ENCODE data around the gene TNNI3.

The TNNI3 gene

DNA sequence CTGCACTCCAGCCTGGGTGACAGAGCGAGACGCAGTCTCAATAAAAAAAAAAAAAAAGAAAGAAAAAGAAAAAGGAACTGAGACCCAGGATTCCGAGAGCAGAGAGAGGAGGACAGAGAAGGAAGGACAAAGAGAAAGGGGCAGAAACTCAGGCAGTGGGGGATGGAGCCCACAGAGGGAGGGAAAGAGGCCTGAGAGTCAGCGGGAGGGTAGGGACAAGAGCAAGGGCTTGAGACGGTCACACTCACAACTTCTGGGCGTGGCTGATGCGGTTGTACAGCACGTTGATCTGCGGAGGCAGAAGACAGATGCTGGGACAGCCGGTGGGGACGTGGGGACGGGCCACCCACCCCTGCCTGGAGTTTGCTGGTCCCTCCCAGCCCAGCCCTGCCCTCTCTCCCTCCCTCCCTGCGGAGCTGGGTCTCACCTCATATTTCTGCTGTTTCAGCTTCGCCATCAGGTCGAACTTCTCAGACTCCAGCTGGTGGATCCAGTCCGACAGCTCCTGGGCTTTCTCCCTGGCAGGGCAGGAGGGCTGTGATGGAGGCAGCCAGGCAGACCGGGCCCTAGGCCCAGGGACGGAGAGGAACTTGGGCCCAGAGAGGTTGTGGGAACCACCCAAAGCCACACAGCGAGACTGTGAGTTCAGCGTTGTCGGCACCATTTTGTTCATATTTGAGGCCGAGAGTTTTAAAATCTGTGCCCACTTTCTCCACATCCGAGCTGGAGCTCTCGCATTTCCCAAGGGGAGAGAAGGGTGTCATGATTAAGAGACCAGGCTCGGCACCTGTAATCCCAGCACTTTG, 23.7 kb downstream of the TNNI3 start:
- Histone ChIP-seq H3K9ac (ENCODE audit: low read length) (no peak overlapping the region), H3K36me3 (ENCODE audit: control insufficient read depth, insufficient read depth, low read length) (no peaks in the 10 kb centered on the region), H3K9me3 (ENCODE audit: control insufficient read depth, low read length) (no peaks in the 10 kb centered on the region), H3K4me1 (ENCODE audit: control insufficient read depth, insufficient read depth, low read length) (no peaks in the 10 kb centered on the region), H3K27me3 (ENCODE audit: control insufficient read depth, insufficient read depth, low read length) (peaks cover 16% of the 10 kb centered on the region), H3K4me3 (ENCODE audit: low read length) (no peak overlapping the region)

DNA sequence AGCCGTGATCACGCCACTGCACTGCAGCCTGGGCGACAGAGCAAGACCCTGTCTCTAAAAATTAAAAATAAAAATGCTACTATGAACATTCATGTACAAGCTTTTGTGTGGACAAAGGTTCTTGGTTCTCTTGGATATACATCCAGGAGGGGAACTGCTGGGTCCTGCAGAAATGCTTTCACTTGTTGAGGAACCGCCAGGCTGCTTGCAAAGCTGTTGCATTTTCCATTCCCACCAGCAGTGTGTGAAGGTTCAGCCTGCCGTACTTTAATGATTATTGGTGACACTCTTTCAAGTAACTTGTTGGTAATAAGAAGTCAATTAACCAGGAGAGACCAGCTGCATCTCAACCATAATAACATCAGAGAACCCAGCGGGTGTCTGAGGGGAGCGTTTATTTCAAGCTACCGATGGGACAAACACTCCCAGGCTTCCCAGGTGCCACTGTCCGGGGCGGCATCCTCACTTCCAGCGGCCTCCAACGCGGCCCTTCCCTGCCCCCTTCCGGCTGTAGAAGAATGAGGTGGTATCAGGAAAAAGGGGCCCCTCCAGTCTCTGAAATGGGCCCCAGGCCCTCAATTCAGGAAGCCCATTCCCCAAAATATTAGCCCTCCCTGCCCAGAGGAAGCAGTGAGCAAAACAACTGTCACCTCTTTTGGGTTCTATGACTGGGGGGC, 24.9 kb downstream of the TNNI3 start:
- H3K9me3 ChIP-seq (ENCODE audit: control insufficient read depth, low read length), result no peaks in the 10 kb centered on the region
- H3K4me1 ChIP-seq (ENCODE audit: control insufficient read depth, insufficient read depth, low read length), result no peaks in the 10 kb centered on the region
- no peak overlapping the region for H3K9ac ChIP-seq (ENCODE audit: low read length)
- H3K36me3 ChIP-seq (ENCODE audit: control insufficient read depth, insufficient read depth, low read length), result no peaks in the 10 kb centered on the region
- no peak overlapping the region for H3K4me3 ChIP-seq (ENCODE audit: low read length)
- peaks cover 16% of the 10 kb centered on the region for H3K27me3 ChIP-seq (ENCODE audit: control insufficient read depth, insufficient read depth, low read length)

DNA sequence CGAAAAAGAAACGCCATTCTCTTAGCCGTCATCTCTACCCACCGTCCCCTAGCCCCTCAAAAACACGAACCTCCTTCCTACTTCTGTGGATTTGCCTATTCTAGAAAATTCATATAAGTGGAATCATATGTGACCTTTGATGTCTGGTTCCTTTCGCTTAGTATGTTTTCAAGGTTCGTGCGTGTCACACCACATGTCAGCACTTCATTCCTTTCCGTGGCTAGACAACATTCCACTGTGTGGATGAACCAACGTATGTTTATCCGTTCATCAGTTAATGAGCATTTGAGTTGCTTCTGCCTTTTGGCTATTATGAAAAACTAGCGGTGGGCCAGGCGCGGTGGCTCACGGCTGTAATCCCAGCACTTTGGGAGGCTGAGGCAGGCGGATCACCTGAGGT, 26.1 kb downstream of the TNNI3 start:
- Histone ChIP-seq H3K9me3 (ENCODE audit: control insufficient read depth, low read length) (no peaks in the 10 kb centered on the region), H3K4me3 (ENCODE audit: low read length) (no peak overlapping the region), H3K36me3 (ENCODE audit: control insufficient read depth, insufficient read depth, low read length) (no peaks in the 10 kb centered on the region), H3K27me3 (ENCODE audit: control insufficient read depth, insufficient read depth, low read length) (peaks cover 16% of the 10 kb centered on the region), H3K9ac (ENCODE audit: low read length) (no peak overlapping the region), H3K4me1 (ENCODE audit: control insufficient read depth, insufficient read depth, low read length) (no peaks in the 10 kb centered on the region)

DNA sequence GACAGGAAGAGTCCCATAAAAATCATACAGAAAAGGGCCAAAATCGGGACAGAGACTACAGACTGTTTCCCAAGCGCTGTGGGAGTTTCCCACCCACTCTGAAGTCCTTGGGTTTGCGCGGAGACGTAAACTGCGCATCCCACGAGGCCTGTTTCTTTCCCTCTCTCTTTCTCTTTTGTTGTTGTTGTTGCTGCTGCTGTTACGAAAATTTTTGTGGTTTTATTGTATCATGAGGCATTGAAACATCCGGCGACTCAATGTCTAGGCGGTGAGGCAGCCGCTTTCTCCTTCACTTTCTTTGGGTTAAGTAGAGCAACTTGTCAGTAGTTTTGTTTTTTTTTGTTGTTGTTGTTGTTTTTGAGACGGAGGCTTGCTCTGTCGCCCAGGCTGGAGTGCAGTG, 38.5 kb downstream of the TNNI3 start:
- Histone ChIP-seq H3K27me3 (ENCODE audit: control insufficient read depth, insufficient read depth, low read length) (no peaks in the 10 kb centered on the region), H3K9ac (ENCODE audit: low read length) (peak overlapping the region; percentile 67), H3K9me3 (ENCODE audit: control insufficient read depth, low read length) (no peaks in the 10 kb centered on the region), H3K36me3 (ENCODE audit: control insufficient read depth, insufficient read depth, low read length) (no peaks in the 10 kb centered on the region), H3K4me3 (ENCODE audit: low read length) (no peak overlapping the region), H3K4me1 (ENCODE audit: control insufficient read depth, insufficient read depth, low read length) (peaks cover 30% of the 10 kb centered on the region)

DNA sequence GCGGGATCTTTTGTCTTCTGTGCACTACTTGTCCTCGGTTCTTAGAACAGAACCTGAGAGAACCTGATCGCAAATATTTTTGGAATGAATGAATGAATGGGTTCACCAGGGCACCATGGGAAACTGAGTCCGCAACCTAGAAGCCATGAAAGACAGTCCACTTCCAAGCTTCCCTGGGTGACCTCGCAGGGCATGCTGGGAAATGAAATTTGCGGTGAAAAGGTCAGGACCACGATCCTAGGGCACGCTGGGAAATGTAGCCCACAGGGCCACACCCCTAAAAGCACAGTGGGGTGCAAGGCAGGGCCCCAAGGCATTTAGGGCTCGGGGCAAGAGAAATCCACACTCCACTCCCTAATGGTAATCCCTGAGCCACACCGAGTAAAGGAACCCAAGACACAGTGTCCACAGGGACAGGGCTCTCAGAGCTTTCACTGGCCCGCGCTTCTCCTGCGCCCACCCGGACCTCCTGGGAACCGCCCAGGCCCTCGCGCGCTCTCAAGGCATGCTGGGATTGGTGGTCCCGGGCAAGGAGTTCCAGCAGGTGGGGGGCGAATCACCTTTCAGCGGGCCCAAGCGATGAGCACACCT, 39.0 kb downstream of the TNNI3 start:
- H3K9me3 ChIP-seq (ENCODE audit: control insufficient read depth, low read length), result no peaks in the 10 kb centered on the region
- H3K27me3 ChIP-seq (ENCODE audit: control insufficient read depth, insufficient read depth, low read length), result no peaks in the 10 kb centered on the region
- no peaks in the 10 kb centered on the region for H3K36me3 ChIP-seq (ENCODE audit: control insufficient read depth, insufficient read depth, low read length)
- H3K4me1 ChIP-seq (ENCODE audit: control insufficient read depth, insufficient read depth, low read length), result peaks cover 36% of the 10 kb centered on the region
- H3K9ac ChIP-seq (ENCODE audit: low read length), result peak overlapping the region; percentile 67
- H3K4me3 ChIP-seq (ENCODE audit: low read length), result peak overlapping the region; percentile 23

DNA sequence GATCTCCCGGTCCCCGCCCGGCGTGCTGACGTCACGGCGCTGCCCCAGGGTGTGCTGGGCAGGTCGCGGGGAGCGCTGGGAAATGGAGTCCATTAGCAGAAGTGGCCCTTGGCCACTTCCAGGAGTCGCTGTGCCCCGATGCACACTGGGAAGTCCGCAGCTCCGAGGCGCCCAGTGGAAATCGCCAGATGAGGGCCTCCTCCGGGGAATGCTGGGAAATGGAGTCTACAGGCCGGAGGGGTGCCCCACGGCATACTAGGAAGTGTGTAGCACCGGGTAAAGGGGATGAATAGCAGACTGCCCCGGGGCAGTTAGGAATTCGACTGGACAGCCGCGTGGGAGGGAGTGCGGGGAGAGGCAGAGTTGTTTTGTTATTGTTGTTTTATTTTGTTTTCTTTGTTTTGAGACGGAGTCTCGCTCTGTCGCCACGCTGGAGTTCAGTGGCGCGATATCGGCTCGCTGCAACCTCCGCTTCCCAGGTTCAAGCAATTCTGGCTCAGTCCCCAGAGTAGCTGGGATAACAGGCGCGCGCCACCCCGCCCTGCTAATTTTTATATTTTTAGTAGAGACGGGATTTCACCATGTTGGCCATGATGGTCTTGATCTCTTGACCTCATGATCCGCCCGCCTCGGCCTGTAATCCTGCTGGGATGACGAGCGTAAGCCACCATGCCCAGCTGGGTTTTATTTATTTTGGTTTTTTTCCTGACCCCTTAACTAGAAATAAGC, 39.7 kb downstream of the TNNI3 start:
- Histone ChIP-seq H3K27me3 (ENCODE audit: control insufficient read depth, insufficient read depth, low read length) (no peaks in the 10 kb centered on the region), H3K9me3 (ENCODE audit: control insufficient read depth, low read length) (no peaks in the 10 kb centered on the region), H3K4me1 (ENCODE audit: control insufficient read depth, insufficient read depth, low read length) (peaks cover 42% of the 10 kb centered on the region), H3K36me3 (ENCODE audit: control insufficient read depth, insufficient read depth, low read length) (no peaks in the 10 kb centered on the region), H3K9ac (ENCODE audit: low read length) (peak overlapping the region; percentile 67), H3K4me3 (ENCODE audit: low read length) (peak overlapping the region; percentile 23)

DNA sequence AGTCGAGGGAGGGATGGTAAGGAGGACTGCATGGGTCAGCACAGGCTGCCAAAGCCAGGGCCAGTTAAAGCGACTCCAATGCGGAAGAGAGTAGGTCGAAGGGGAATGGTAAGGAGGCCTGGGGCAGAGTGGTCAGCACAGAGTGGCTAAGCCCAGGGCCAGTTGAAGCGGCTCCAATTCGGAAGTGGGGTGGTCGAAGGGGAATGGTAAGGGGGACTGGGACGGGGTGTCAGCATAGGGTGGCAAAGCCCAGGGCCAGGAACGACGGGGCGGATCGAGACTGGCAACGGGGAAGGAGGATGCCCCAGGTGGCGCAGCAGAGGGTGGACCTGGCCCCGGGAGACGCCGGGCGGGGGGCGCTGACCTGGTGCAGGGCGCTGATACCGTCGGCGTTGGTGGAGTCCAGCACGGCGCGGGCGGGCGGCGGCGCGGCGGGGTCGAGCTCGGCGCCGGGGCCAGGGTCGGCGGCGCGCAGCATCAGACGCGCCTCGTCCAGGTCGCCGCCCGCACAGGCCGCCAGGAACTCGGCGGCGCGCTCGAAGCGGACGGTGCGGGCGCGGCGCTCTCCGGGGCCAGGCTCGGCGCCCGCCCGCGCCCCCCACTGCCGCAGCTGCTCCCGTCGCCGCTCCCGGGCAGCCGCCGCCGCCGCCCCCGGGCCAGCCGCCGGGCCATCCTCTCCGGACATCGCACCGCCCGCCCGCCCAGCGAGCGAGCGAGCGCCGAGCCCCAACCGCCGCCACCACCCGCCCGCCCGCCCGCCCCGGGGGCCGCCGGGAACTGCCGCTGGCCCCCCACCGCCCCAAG, 40.5 kb downstream of the TNNI3 start, which contains the start of gene PPP1R12C:
Gene PPP1R12C (minus strand): TSS at position 779 of the 804 bp plus-strand sequence. CDS start 94 bp downstream, at position 685.
- Histone ChIP-seq H3K9me3 (ENCODE audit: control insufficient read depth, low read length) (no peaks in the 10 kb centered on the region), H3K4me1 (ENCODE audit: control insufficient read depth, insufficient read depth, low read length) (peaks cover 45% of the 10 kb centered on the region), H3K27me3 (ENCODE audit: control insufficient read depth, insufficient read depth, low read length) (no peaks in the 10 kb centered on the region), H3K9ac (ENCODE audit: low read length) (peak within 1 kb of the TSS; percentile 71), H3K36me3 (ENCODE audit: control insufficient read depth, insufficient read depth, low read length) (no peaks in the 10 kb centered on the region), H3K4me3 (ENCODE audit: low read length) (peak within 1 kb of the TSS; percentile 53)

DNA sequence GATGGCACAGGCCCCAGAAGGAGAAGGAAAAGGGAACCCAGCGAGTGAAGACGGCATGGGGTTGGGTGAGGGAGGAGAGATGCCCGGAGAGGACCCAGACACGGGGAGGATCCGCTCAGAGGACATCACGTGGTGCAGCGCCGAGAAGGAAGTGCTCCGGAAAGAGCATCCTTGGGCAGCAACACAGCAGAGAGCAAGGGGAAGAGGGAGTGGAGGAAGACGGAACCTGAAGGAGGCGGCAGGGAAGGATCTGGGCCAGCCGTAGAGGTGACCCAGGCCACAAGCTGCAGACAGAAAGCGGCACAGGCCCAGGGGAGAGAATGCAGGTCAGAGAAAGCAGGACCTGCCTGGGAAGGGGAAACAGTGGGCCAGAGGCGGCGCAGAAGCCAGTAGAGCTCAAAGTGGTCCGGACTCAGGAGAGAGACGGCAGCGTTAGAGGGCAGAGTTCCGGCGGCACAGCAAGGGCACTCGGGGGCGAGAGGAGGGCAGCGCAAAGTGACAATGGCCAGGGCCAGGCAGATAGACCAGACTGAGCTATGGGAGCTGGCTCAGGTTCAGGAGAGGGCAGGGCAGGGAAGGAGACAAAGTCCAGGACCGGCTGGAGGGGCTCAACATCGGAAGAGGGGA, 41.2 kb downstream of the TNNI3 start:
- Histone ChIP-seq H3K4me1 (ENCODE audit: control insufficient read depth, insufficient read depth, low read length) (peaks cover 45% of the 10 kb centered on the region), H3K9me3 (ENCODE audit: control insufficient read depth, low read length) (no peaks in the 10 kb centered on the region)

DNA sequence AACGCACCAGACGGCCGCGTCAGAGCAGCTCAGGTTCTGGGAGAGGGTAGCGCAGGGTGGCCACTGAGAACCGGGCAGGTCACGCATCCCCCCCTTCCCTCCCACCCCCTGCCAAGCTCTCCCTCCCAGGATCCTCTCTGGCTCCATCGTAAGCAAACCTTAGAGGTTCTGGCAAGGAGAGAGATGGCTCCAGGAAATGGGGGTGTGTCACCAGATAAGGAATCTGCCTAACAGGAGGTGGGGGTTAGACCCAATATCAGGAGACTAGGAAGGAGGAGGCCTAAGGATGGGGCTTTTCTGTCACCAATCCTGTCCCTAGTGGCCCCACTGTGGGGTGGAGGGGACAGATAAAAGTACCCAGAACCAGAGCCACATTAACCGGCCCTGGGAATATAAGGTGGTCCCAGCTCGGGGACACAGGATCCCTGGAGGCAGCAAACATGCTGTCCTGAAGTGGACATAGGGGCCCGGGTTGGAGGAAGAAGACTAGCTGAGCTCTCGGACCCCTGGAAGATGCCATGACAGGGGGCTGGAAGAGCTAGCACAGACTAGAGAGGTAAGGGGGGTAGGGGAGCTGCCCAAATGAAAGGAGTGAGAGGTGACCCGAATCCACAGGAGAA, 42.0 kb downstream of the TNNI3 start:
- H3K4me3 ChIP-seq (ENCODE audit: low read length), result peak overlapping the region; percentile 53
- peak overlapping the region; percentile 71 for H3K9ac ChIP-seq (ENCODE audit: low read length)
- no peaks in the 10 kb centered on the region for H3K27me3 ChIP-seq (ENCODE audit: control insufficient read depth, insufficient read depth, low read length)
- peaks cover 45% of the 10 kb centered on the region for H3K4me1 ChIP-seq (ENCODE audit: control insufficient read depth, insufficient read depth, low read length)
- H3K36me3 ChIP-seq (ENCODE audit: control insufficient read depth, insufficient read depth, low read length), result no peaks in the 10 kb centered on the region
- H3K9me3 ChIP-seq (ENCODE audit: control insufficient read depth, low read length), result no peaks in the 10 kb centered on the region

More for the DNA sequence above, 41.2 kb downstream of the TNNI3 start:
- Histone ChIP-seq H3K4me3 (ENCODE audit: low read length) (peak overlapping the region; percentile 53), H3K36me3 (ENCODE audit: control insufficient read depth, insufficient read depth, low read length) (no peaks in the 10 kb centered on the region), H3K9ac (ENCODE audit: low read length) (peak overlapping the region; percentile 71), H3K27me3 (ENCODE audit: control insufficient read depth, insufficient read depth, low read length) (no peaks in the 10 kb centered on the region)

DNA sequence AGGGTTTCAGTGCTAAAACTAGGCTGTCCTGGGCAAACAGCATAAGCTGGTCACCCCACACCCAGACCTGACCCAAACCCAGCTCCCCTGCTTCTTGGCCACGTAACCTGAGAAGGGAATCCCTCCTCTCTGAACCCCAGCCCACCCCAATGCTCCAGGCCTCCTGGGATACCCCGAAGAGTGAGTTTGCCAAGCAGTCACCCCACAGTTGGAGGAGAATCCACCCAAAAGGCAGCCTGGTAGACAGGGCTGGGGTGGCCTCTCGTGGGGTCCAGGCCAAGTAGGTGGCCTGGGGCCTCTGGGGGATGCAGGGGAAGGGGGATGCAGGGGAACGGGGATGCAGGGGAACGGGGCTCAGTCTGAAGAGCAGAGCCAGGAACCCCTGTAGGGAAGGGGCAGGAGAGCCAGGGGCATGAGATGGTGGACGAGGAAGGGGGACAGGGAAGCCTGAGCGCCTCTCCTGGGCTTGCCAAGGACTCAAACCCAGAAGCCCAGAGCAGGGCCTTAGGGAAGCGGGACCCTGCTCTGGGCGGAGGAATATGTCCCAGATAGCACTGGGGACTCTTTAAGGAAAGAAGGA, 42.9 kb downstream of the TNNI3 start:
- H3K9me3 ChIP-seq (ENCODE audit: control insufficient read depth, low read length), result no peaks in the 10 kb centered on the region
- no peaks in the 10 kb centered on the region for H3K27me3 ChIP-seq (ENCODE audit: control insufficient read depth, insufficient read depth, low read length)
- peak overlapping the region; percentile 33 for H3K9ac ChIP-seq (ENCODE audit: low read length)
- peaks cover 45% of the 10 kb centered on the region for H3K4me1 ChIP-seq (ENCODE audit: control insufficient read depth, insufficient read depth, low read length)
- H3K36me3 ChIP-seq (ENCODE audit: control insufficient read depth, insufficient read depth, low read length), result no peaks in the 10 kb centered on the region
- no peak overlapping the region for H3K4me3 ChIP-seq (ENCODE audit: low read length)
